Memory B cell (primary cell): ENCODE results near the gene LATS2.
A peak's percentile ranks its signal among the peaks of the same experiment; 100 is the strongest.
"Not testable (repeated sequence)": the region's sequence is repeated elsewhere in the genome, so short reads cannot be mapped to it uniquely, and the experiment has no call there.

Experiments
- ATAC-seq: fragments of 150-1000 bp; cut with Tn5 transposase; 2 replicates; pipeline ENCODE4 v1.10.0; 2021; ENCODE audit warnings: low read depth, mild to moderate bottlenecking, moderate library complexity
- DNase-seq, 2 donors: peaks; one replicate each; pipeline ENCODE4 v3.0.0; 2022; ENCODE audit warnings: low spot score in 2 of 2
- H3K27ac Mint-ChIP-seq: one replicate; pipeline ENCODE4 v1.8.0; 2022; ENCODE audit warnings: mild to moderate bottlenecking, moderate library complexity, mixed read lengths
- H3K27me3 Mint-ChIP-seq: one replicate; pipeline ENCODE4 v1.8.0; 2022; ENCODE audit warnings: mixed read lengths
- H3K36me3 Mint-ChIP-seq: one replicate; pipeline ENCODE4 v1.8.0; 2022; ENCODE audit warnings: mild to moderate bottlenecking, mixed read lengths
- H3K4me1 Mint-ChIP-seq: one replicate; pipeline ENCODE4 v1.8.0; 2022; ENCODE audit warnings: mixed read lengths
- H3K4me3 Mint-ChIP-seq: one replicate; pipeline ENCODE4 v1.8.0; 2022; ENCODE audit warnings: mild to moderate bottlenecking, moderate library complexity, mixed read lengths
- H3K9me3 Mint-ChIP-seq: one replicate; pipeline ENCODE4 v1.8.0; 2022; ENCODE audit warnings: mixed read lengths

LATS2 gene

GRCh38 chr13:20973886-20974425 lies 87.4 kb downstream of the LATS2 start:
- no peak overlapping the region for H3K27ac Mint-ChIP-seq
- ATAC-seq (no peak), DNase-seq (no peak)
- H3K9me3 Mint-ChIP-seq = no peaks in the 10 kb centered on the region
- no peak overlapping the region for H3K4me3 Mint-ChIP-seq
- no peaks in the 10 kb centered on the region for H3K4me1 Mint-ChIP-seq
- H3K36me3 Mint-ChIP-seq = no peaks in the 10 kb centered on the region
- peaks cover 5% of the 10 kb centered on the region for H3K27me3 Mint-ChIP-seq

GRCh38 chr13:20972731-20973130 lies 88.7 kb downstream of the LATS2 start:
- no peaks in the 10 kb centered on the region for H3K4me1 Mint-ChIP-seq
- DNase-seq (no peak), ATAC-seq (no peak)
- H3K4me3 Mint-ChIP-seq = no peak overlapping the region
- H3K36me3 Mint-ChIP-seq = no peaks in the 10 kb centered on the region
- H3K27ac Mint-ChIP-seq = no peak overlapping the region
- no peaks in the 10 kb centered on the region for H3K9me3 Mint-ChIP-seq
- H3K27me3 Mint-ChIP-seq = peaks cover 5% of the 10 kb centered on the region

- DNase-seq = no peak
- Mint-ChIP-seq H3K9me3 (no peaks in the 10 kb centered on the region), H3K27ac (no peak overlapping the region), H3K4me1 (no peaks in the 10 kb centered on the region), H3K27me3 (peaks cover 7% of the 10 kb centered on the region), H3K4me3 (no peak overlapping the region), H3K36me3 (no peaks in the 10 kb centered on the region)
- no peak for ATAC-seq
Measured at GRCh38 chr13:20969182-20969581, 92.2 kb downstream of the LATS2 start.

GRCh38 chr13:20968745-20969144 lies 92.6 kb downstream of the LATS2 start:
- Mint-ChIP-seq H3K27ac (no peak overlapping the region), H3K9me3 (no peaks in the 10 kb centered on the region), H3K27me3 (peaks cover 7% of the 10 kb centered on the region), H3K4me3 (no peak overlapping the region), H3K4me1 (no peaks in the 10 kb centered on the region), H3K36me3 (no peaks in the 10 kb centered on the region)
- ATAC-seq (no peak), DNase-seq (no peak)

GRCh38 chr13:20967340-20967739 lies 94.0 kb downstream of the LATS2 start:
- Mint-ChIP-seq H3K27me3 (peaks cover 4% of the 10 kb centered on the region), H3K4me3 (no peak overlapping the region), H3K27ac (no peak overlapping the region), H3K9me3 (no peaks in the 10 kb centered on the region), H3K36me3 (no peaks in the 10 kb centered on the region), H3K4me1 (no peaks in the 10 kb centered on the region)
- no peak for ATAC-seq
- DNase-seq = no peak

GRCh38 chr13:20964904-20965303 lies 96.5 kb downstream of the LATS2 start:
- Mint-ChIP-seq H3K36me3 (no peaks in the 10 kb centered on the region), H3K27ac (no peak overlapping the region), H3K27me3 (peaks cover 6% of the 10 kb centered on the region), H3K9me3 (no peaks in the 10 kb centered on the region), H3K4me1 (no peaks in the 10 kb centered on the region), H3K4me3 (no peak overlapping the region)
- DNase-seq (no peak), ATAC-seq (no peak)

GRCh38 chr13:20961663-20962062 lies 99.7 kb downstream of the LATS2 start:
- H3K4me1 Mint-ChIP-seq, H3K4me3 Mint-ChIP-seq, H3K9me3 Mint-ChIP-seq, H3K27ac Mint-ChIP-seq, ATAC-seq, H3K27me3 Mint-ChIP-seq, DNase-seq, H3K36me3 Mint-ChIP-seq: not testable (repeated sequence)

GRCh38 chr13:20960663-20961309 lies 100.6 kb downstream of the LATS2 start:
- H3K9me3 Mint-ChIP-seq = no peaks in the 10 kb centered on the region
- no peak overlapping the region for H3K27ac Mint-ChIP-seq
- peaks cover 10% of the 10 kb centered on the region for H3K27me3 Mint-ChIP-seq
- H3K4me3 Mint-ChIP-seq = no peak overlapping the region
- H3K36me3 Mint-ChIP-seq = no peaks in the 10 kb centered on the region
- DNase-seq (no peak), ATAC-seq (no peak)
- H3K4me1 Mint-ChIP-seq = no peaks in the 10 kb centered on the region

- H3K9me3 Mint-ChIP-seq, H3K4me3 Mint-ChIP-seq, DNase-seq, H3K36me3 Mint-ChIP-seq, ATAC-seq, H3K4me1 Mint-ChIP-seq, H3K27ac Mint-ChIP-seq: not testable (repeated sequence)
- peaks cover 12% of the 10 kb centered on the region for H3K27me3 Mint-ChIP-seq
Measured at GRCh38 chr13:20957049-20957620, 104.3 kb downstream of the LATS2 start.

- DNase-seq (no peak), ATAC-seq (no peak)
- H3K4me3 Mint-ChIP-seq = no peak overlapping the region
- no peaks in the 10 kb centered on the region for H3K4me1 Mint-ChIP-seq
- no peaks in the 10 kb centered on the region for H3K36me3 Mint-ChIP-seq
- peaks cover 13% of the 10 kb centered on the region for H3K27me3 Mint-ChIP-seq
- H3K9me3 Mint-ChIP-seq = no peaks in the 10 kb centered on the region
- H3K27ac Mint-ChIP-seq = no peak overlapping the region
Measured at GRCh38 chr13:20955496-20955895, 105.9 kb downstream of the LATS2 start.

GRCh38 chr13:20953245-20953931 lies 108.0 kb downstream of the LATS2 start:
- no peak overlapping the region for H3K27ac Mint-ChIP-seq
- H3K27me3 Mint-ChIP-seq = peaks cover 19% of the 10 kb centered on the region
- ATAC-seq (no peak), DNase-seq (no peak)
- peaks cover 2% of the 10 kb centered on the region for H3K36me3 Mint-ChIP-seq
- H3K9me3 Mint-ChIP-seq = no peaks in the 10 kb centered on the region
- no peaks in the 10 kb centered on the region for H3K4me1 Mint-ChIP-seq
- no peak overlapping the region for H3K4me3 Mint-ChIP-seq

- DNase-seq = no peak
- peaks cover 19% of the 10 kb centered on the region for H3K27me3 Mint-ChIP-seq
- no peak overlapping the region for H3K4me3 Mint-ChIP-seq
- H3K9me3 Mint-ChIP-seq = no peaks in the 10 kb centered on the region
- no peak for ATAC-seq
- no peaks in the 10 kb centered on the region for H3K4me1 Mint-ChIP-seq
- H3K27ac Mint-ChIP-seq = no peak overlapping the region
- H3K36me3 Mint-ChIP-seq = peaks cover 2% of the 10 kb centered on the region
Measured at GRCh38 chr13:20952838-20953237, 108.5 kb downstream of the LATS2 start.

GRCh38 chr13:20948001-20948400 lies 113.4 kb downstream of the LATS2 start:
- not testable (repeated sequence) for H3K4me3 Mint-ChIP-seq, H3K36me3 Mint-ChIP-seq, DNase-seq, H3K4me1 Mint-ChIP-seq, ATAC-seq, H3K27ac Mint-ChIP-seq, H3K9me3 Mint-ChIP-seq
- peaks cover 18% of the 10 kb centered on the region for H3K27me3 Mint-ChIP-seq

GRCh38 chr13:20945952-20946383 lies 115.4 kb downstream of the LATS2 start:
- Mint-ChIP-seq H3K9me3 (no peaks in the 10 kb centered on the region), H3K4me3 (peak overlapping the region; percentile 8), H3K27me3 (peaks cover 18% of the 10 kb centered on the region), H3K36me3 (peaks cover 2% of the 10 kb centered on the region), H3K4me1 (peaks cover 5% of the 10 kb centered on the region), H3K27ac (no peak overlapping the region)
- DNase-seq (no peak), ATAC-seq (peak; percentile 34)
